COLO829 (cell line): Measurements from ENCODE around the gene PEX5L.

Source experiments
- DNase-seq: peaks from one replicate; pipeline ENCODE4 v3.0.0; 2012; ENCODE audit warnings: low spot score

The PEX5L gene

GRCh38 chr3:179772297-179772696 is 264.4 kb downstream of the PEX5L start:
- DNase-seq: no peak

GRCh38 chr3:179771797-179772196 is 264.9 kb downstream of the PEX5L start:
- no peak for DNase-seq

GRCh38 chr3:179769411-179770247 is 267.1 kb downstream of the PEX5L start:
- DNase-seq: no peak

- DNase-seq: peak; percentile 75
Observed at GRCh38 chr3:179768080-179768479, 268.7 kb downstream of the PEX5L start.

GRCh38 chr3:179766416-179767133 is 270.2 kb downstream of the PEX5L start:
- no peak for DNase-seq

- no peak for DNase-seq
Observed at GRCh38 chr3:179765396-179765795, 271.3 kb downstream of the PEX5L start.

GRCh38 chr3:179760944-179761343 is 275.8 kb downstream of the PEX5L start:
- DNase-seq: peak; percentile 80

- peak; percentile 23 for DNase-seq
Observed at GRCh38 chr3:179750720-179751328, 285.9 kb downstream of the PEX5L start.

- no peak for DNase-seq
Observed at GRCh38 chr3:179745716-179746115, 291.0 kb downstream of the PEX5L start.

- no peak for DNase-seq
Observed at GRCh38 chr3:179745079-179745478, 291.7 kb downstream of the PEX5L start.
